HepG2 (cell line): ENCODE data around the gene CTRL. TPM values are rescaled to one million over a fixed set of nuclear protein-coding genes. Genes with fewer than 3 reads are reported as not detected.

Experiments
- ADNP ChIP-seq: sonication (generic); formaldehyde crosslinking; IDR thresholded peaks from 2 replicates; pipeline ENCODE4 v1.4.0; 2020; ENCODE audit warnings: missing genetic modification reagents
- AHR ChIP-seq: IDR thresholded peaks from 2 replicates; pipeline ENCODE4 v1.6.1; 2018; ENCODE audit warnings: missing genetic modification reagents, missing compliant biosample characterization
- ATF3 ChIP-seq: sonication (generic); formaldehyde crosslinking; IDR thresholded peaks from 2 replicates; pipeline ENCODE4 v1.4.0; 2020; ENCODE audit warnings: missing genetic modification reagents
- ATF4 ChIP-seq, 2 experiments: fragments of 450-650 bp in 1 of 2; sonication (generic) in 1 of 2; formaldehyde crosslinking; IDR thresholded peaks; 2 replicates each; pipeline versions ENCODE4 v1.5.0 to v1.8.0; 2020 to 2022; ENCODE audit warnings: mild to moderate bottlenecking in 1 of 2, missing genetic modification reagents in 1 of 2
- CEBPB ChIP-seq: IDR thresholded peaks from 2 replicates; pipeline ENCODE4 v1.6.1; 2011; ENCODE audit warnings: low read depth, low read length, improper control_type of control experiment, borderline replicate concordance
- CHD2 ChIP-seq: IDR thresholded peaks from 2 replicates; pipeline ENCODE4 v1.6.1; 2011; ENCODE audit warnings: low read depth, low read length, improper control_type of control experiment
- ELF3 ChIP-seq: IDR thresholded peaks from 2 replicates; pipeline ENCODE4 v1.6.1; 2016; ENCODE audit warnings: missing genetic modification reagents, missing compliant biosample characterization
- HNF4A ChIP-seq: sonication (generic); formaldehyde crosslinking; IDR thresholded peaks from 2 replicates; pipeline ENCODE4 v1.4.0; 2020; ENCODE audit warnings: missing genetic modification reagents
- HOXA3 ChIP-seq: sonication (generic); formaldehyde crosslinking; IDR thresholded peaks from 2 replicates; pipeline ENCODE4 v1.5.0; 2020; ENCODE audit warnings: missing genetic modification reagents
- KLF9 ChIP-seq: IDR thresholded peaks from 2 replicates; pipeline ENCODE4 v1.6.1; 2016; ENCODE audit warnings: low read depth
- MYC ChIP-seq: sonication (generic); formaldehyde crosslinking; IDR thresholded peaks from 2 replicates; pipeline ENCODE4 v1.9.0; 2021; ENCODE audit warnings: missing genetic modification reagents, borderline replicate concordance
- PBX3 ChIP-seq: sonication (generic); formaldehyde crosslinking; IDR thresholded peaks from 2 replicates; pipeline ENCODE4 v1.8.1; 2023; ENCODE audit warnings: missing genetic modification reagents, inconsistent platforms, borderline replicate concordance
- RNF219 ChIP-seq: sonication (generic); formaldehyde crosslinking; IDR thresholded peaks from 2 replicates; pipeline ENCODE4 v1.5.0; 2020; ENCODE audit warnings: mild to moderate bottlenecking, missing genetic modification reagents
- ZNF207 ChIP-seq: fragments of 450-650 bp; IDR thresholded peaks from 2 replicates; pipeline ENCODE4 v1.6.1; 2016; ENCODE audit warnings: antibody characterized with exemption, borderline replicate concordance
- ZNF274 ChIP-seq: sonication (generic); formaldehyde crosslinking; IDR thresholded peaks from 2 replicates; pipeline ENCODE4 v1.5.1; 2020; ENCODE audit warnings: mild to moderate bottlenecking, missing genetic modification reagents
- ZNF501 ChIP-seq: sonication (generic); formaldehyde crosslinking; IDR thresholded peaks from 2 replicates; pipeline ENCODE4 v1.5.1; 2020; ENCODE audit warnings: mild to moderate bottlenecking, moderate library complexity, missing genetic modification reagents
- ZNF576 ChIP-seq: sonication (generic); formaldehyde crosslinking; IDR thresholded peaks from 2 replicates; pipeline ENCODE4 v1.4.0; 2020; ENCODE audit warnings: mild to moderate bottlenecking, missing genetic modification reagents
- ZNF598 ChIP-seq: sonication (generic); formaldehyde crosslinking; IDR thresholded peaks from 2 replicates; pipeline ENCODE4 v1.5.1; 2020; ENCODE audit warnings: mild to moderate bottlenecking, missing genetic modification reagents, borderline replicate concordance
- ZNF747 ChIP-seq: sonication (generic); formaldehyde crosslinking; IDR thresholded peaks from 2 replicates; pipeline ENCODE4 v1.8.1; 2023; ENCODE audit warnings: missing genetic modification reagents, mild to moderate bottlenecking, borderline replicate concordance
- ZSCAN12 ChIP-seq: sonication (generic); formaldehyde crosslinking; IDR thresholded peaks from 2 replicates; pipeline ENCODE4 v1.9.0; 2021; ENCODE audit warnings: mild to moderate bottlenecking, missing genetic modification reagents
- polyA plus RNA-seq, 8 experiments: library from polyadenylated mRNA; depleted of rRNA in 3 of 8; stranded (reverse) in 7 of 8; unstranded in 1 of 8; fragments of >200 nt; fragmentation: Illumina TruSeq in 4 of 8; extraction: Trizol in 4 of 8; gene quantifications; 2 replicates each; pipeline versions ENCODE4 v1.2.1 to v1.2.3, GENCODE V29; 2011 to 2016; ENCODE audit warnings: low read depth in 4 of 8, missing spikeins in 1 of 8, mixed read lengths in 1 of 8; ENCODE audit not compliant: insufficient read depth in 1 of 8
- total RNA-seq, 5 experiments: library from RNA; depleted of rRNA; stranded (reverse); fragments of >200 nt; fragmentation: Illumina TruSeq; extraction: Trizol; gene quantifications; 2 replicates each; pipeline ENCODE4 v1.2.3, GENCODE V29; 2016; ENCODE audit warnings: low read depth in 1 of 5
- TF ChIP-seq, protein P1 (sequence below): sonication (generic); formaldehyde crosslinking; IDR thresholded peaks from 2 replicates; pipeline ENCODE4 v1.4.0; 2020; ENCODE audit warnings: missing genetic modification reagents
- TF ChIP-seq, protein P2 (sequence below): IDR thresholded peaks from 2 replicates; pipeline ENCODE4 v1.6.1; 2016; ENCODE audit warnings: mild to moderate bottlenecking

CTRL gene
- total and polyA plus RNA-seq, 2 of the 13 experiments (the other 11 are each of a cell fraction or from before 2014, with no cell fraction given): 1.9 to 2.7 TPM

DNA sequence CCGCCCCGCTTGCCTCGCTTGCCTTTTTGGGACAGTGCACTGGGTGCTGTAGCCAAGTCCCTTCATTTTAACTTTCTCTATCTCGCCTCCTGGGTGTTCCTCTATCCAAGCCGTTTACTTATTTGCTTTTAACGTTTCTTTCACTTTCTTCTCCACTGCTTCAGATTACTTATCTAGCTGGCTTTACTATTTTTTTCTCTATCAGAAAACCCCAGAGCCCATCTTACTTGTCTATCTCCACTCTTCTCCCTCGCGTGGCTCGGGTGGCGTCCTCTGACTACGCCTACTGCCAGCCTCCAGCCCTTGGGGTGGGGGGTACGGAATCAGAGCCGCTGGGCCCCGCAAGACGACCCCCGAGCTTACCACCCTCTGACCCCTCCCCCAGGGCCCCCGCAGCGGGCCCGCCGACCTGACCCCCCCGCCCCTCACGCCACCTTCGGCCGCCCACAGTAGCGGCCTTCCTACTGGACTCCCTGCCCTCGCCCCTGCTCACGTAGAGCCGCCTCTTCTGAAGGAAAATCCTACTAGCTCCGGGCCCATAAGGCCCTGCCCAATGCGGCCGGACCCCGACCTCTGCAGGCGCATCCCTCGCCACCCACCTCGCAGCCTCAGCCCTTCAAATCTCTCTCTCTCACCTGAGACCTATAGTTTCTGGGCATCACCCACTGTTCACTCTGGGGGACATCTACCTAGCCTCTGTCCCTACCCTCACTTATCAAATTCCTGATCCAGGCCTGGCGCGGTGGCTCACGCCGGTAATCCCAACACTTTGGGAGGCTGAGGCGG, 37.8 kb upstream of the CTRL start (continued):
- TF ChIP-seq AHR: no peak
- TF ChIP-seq HNF4A (CRISPR knock-in tag): peak; percentile 32; the same call in 1 of the 2 replicates
- TF ChIP-seq MYC (CRISPR knock-in tag): 0 out of 2 replicates have a peak, but pooled peaks have one; percentile 37
- no peak for TF ChIP-seq KLF9
- no peak; the same call in 1 of the 2 replicates for TF ChIP-seq ZNF274 (CRISPR knock-in tag)
- peak; percentile 27; the same call in 1 of the 2 replicates for TF ChIP-seq ATF3 (CRISPR knock-in tag)
- no peak for TF ChIP-seq ZNF207
- TF ChIP-seq ZNF501: no peak
- TF ChIP-seq, protein P1, sequence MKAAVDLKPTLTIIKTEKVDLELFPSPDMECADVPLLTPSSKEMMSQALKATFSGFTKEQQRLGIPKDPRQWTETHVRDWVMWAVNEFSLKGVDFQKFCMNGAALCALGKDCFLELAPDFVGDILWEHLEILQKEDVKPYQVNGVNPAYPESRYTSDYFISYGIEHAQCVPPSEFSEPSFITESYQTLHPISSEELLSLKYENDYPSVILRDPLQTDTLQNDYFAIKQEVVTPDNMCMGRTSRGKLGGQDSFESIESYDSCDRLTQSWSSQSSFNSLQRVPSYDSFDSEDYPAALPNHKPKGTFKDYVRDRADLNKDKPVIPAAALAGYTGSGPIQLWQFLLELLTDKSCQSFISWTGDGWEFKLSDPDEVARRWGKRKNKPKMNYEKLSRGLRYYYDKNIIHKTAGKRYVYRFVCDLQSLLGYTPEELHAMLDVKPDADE (CRISPR knock-in tag): no peak
- TF ChIP-seq HOXA3 (CRISPR knock-in tag): no peak; the same call in 1 of the 2 replicates
- TF ChIP-seq CEBPB: no peak
- peak; percentile 32 for TF ChIP-seq ZNF747 (CRISPR knock-in tag)
- TF ChIP-seq ELF3 (CRISPR knock-in tag): peak; percentile 12; the same call in 1 of the 2 replicates
- no peak for TF ChIP-seq ZNF576 (CRISPR knock-in tag)
- no peak for TF ChIP-seq CHD2
- TF ChIP-seq PBX3: no peak
- TF ChIP-seq ZNF598 (CRISPR knock-in tag): 0 out of 2 replicates have a peak, but pooled peaks have one; percentile 56
- TF ChIP-seq, protein P2, sequence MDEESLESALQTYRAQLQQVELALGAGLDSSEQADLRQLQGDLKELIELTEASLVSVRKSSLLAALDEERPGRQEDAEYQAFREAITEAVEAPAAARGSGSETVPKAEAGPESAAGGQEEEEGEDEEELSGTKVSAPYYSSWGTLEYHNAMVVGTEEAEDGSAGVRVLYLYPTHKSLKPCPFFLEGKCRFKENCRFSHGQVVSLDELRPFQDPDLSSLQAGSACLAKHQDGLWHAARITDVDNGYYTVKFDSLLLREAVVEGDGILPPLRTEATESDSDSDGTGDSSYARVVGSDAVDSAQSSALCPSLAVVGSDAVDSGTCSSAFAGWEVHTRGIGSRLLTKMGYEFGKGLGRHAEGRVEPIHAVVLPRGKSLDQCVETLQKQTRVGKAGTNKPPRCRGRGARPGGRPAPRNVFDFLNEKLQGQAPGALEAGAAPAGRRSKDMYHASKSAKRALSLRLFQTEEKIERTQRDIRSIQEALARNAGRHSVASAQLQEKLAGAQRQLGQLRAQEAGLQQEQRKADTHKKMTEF (CRISPR knock-in tag): no peak
- TF ChIP-seq ZSCAN12 (CRISPR knock-in tag): no peak
- TF ChIP-seq ATF4 (CRISPR knock-in tag; IDR thresholded peaks at IDR 0.05): no peak
- 0 out of 2 replicates have a peak, but pooled peaks have one; percentile 8 for TF ChIP-seq ADNP (CRISPR knock-in tag)
- 0 out of 2 replicates have a peak, but pooled peaks have one; percentile 20 for TF ChIP-seq RNF219 (CRISPR knock-in tag)
